Astrocyte of the cerebellum (primary cell): Measurements from ENCODE around the gene ERBB4.

ENCODE experiments used
- DNase-seq: peaks from one replicate; pipeline ENCODE4 v3.0.0-alpha.2; 2011; ENCODE audit warnings: low read depth
- H3K4me3 ChIP-seq: 2 replicates; pipeline ENCODE4 v1.5.1; 2011; ENCODE audit warnings: mild to moderate bottlenecking, low read depth, low read length, moderate library complexity
- CTCF ChIP-seq: IDR thresholded peaks from 2 replicates; pipeline ENCODE4 v1.5.1; 2012; ENCODE audit warnings: low read length, low read depth, moderate library complexity, mild to moderate bottlenecking; ENCODE audit errors: missing control alignments
- in situ Hi-C: cut with HindIII; loops from 2 replicates; pipeline ENCODE4 v1.10.0; 2017; ENCODE audit warnings: low sequenced_read_pairs

ERBB4 gene

GRCh38 chr2:212269005-212269404 is 269.6 kb downstream of the ERBB4 start:
- no peak overlapping the region for H3K4me3 ChIP-seq
- DNase-seq, result no peak
- in situ Hi-C loops, result no loop called here
- TF ChIP-seq CTCF, result no peak

- no peak for DNase-seq
- H3K4me3 ChIP-seq, result no peak overlapping the region
- TF ChIP-seq CTCF, result no peak
- in situ Hi-C loops, result no loop called here
Measured at GRCh38 chr2:212266297-212266696, 272.3 kb downstream of the ERBB4 start.

- no peak for TF ChIP-seq CTCF
- in situ Hi-C loops, result no loop called here
- no peak overlapping the region for H3K4me3 ChIP-seq
- DNase-seq, result no peak
Measured at GRCh38 chr2:212265777-212266176, 272.8 kb downstream of the ERBB4 start.

- no peak for DNase-seq
- TF ChIP-seq CTCF, result no peak
- in situ Hi-C loops, result no loop called here
- H3K4me3 ChIP-seq, result no peak overlapping the region
Measured at GRCh38 chr2:212264187-212264586, 274.4 kb downstream of the ERBB4 start.

GRCh38 chr2:212259226-212259625 is 279.4 kb downstream of the ERBB4 start:
- DNase-seq, result no peak
- in situ Hi-C loops, result no loop called here

GRCh38 chr2:212254339-212254738 is 284.3 kb downstream of the ERBB4 start:
- TF ChIP-seq CTCF, result no peak
- in situ Hi-C loops, result no loop called here
- no peak for DNase-seq
- no peak overlapping the region for H3K4me3 ChIP-seq

More at GRCh38 chr2:212259226-212259625, 279.4 kb downstream of the ERBB4 start:
- H3K4me3 ChIP-seq, result no peak overlapping the region
- no peak for TF ChIP-seq CTCF

GRCh38 chr2:212249451-212249850 is 289.2 kb downstream of the ERBB4 start:
- DNase-seq, result peak; percentile 13
- peak; percentile 57 for TF ChIP-seq CTCF
- H3K4me3 ChIP-seq, result no peak overlapping the region
- in situ Hi-C loops, result no loop called here
